Panc1 (cell line): Measurements from ENCODE around the gene CFAP126. TPM values are rescaled to one million over a fixed set of nuclear protein-coding genes. Genes with fewer than 3 reads are reported as not detected.

Experiments
- ATAC-seq: fragments of 200-7000 bp; cut with Tn5 transposase; 2 replicates; pipeline ENCODE4 v1.9.1; 2020; ENCODE audit warnings: mild to moderate bottlenecking, moderate library complexity
- BruUV-seq: library from RNA; stranded (reverse); fragments of 400-500 nt; replicated peaks from 2 replicates; lab custom pipeline; 2021; lab: Mats Ljungman, UMichigan
- CTCF ChIA-PET: fragments of 300-600 bp; sonication (Branson Sonifier 250); formaldehyde crosslinking; loops from one replicate; lab custom pipeline; 2022; ENCODE audit warnings: antibody characterized with exemption; lab: Charles Lee
- POLR2A ChIA-PET: fragments of 300-600 bp; sonication (Branson Sonifier 250); formaldehyde crosslinking; loops from one replicate; lab custom pipeline; 2022; ENCODE audit warnings: antibody characterized with exemption; lab: Charles Lee
- DNase-seq: peaks from one replicate; pipeline ENCODE4 v3.0.0-alpha.2; 2010; ENCODE audit warnings: low read depth, low spot score
- H3K27ac ChIP-seq: 2 replicates; pipeline ENCODE4 v1.5.1; 2011; ENCODE audit warnings: mild to moderate bottlenecking, low read length, inconsistent platforms
- H3K27me3 ChIP-seq: fragments of 200-500 bp; sonication (Bioruptor generic); 2 replicates; pipeline ENCODE4 v1.6.0; 2014; ENCODE audit warnings: low read length, inconsistent platforms; ENCODE audit not compliant: control insufficient read depth, insufficient read depth
- H3K36me3 ChIP-seq: fragments of 200-500 bp; sonication (Bioruptor generic); 2 replicates; pipeline ENCODE4 v1.5.1; 2014; ENCODE audit warnings: inconsistent platforms, mild to moderate bottlenecking, low read length, moderate library complexity; ENCODE audit not compliant: control insufficient read depth, insufficient read depth
- H3K4me1 ChIP-seq: 2 replicates; pipeline ENCODE4 v1.5.1; 2011; ENCODE audit warnings: inconsistent platforms, mild to moderate bottlenecking, low read length, moderate library complexity; ENCODE audit not compliant: control insufficient read depth, insufficient read depth
- H3K4me3 ChIP-seq, 2 experiments: 2 replicates each; pipeline ENCODE4 v1.5.1; 2011 to 2012; ENCODE audit warnings: low read depth in 2 of 2, low read length in 2 of 2, mild to moderate bottlenecking in 2 of 2, inconsistent platforms in 1 of 2, moderate library complexity in 1 of 2
- H3K9me3 ChIP-seq: fragments of 200-500 bp; sonication (Bioruptor generic); 2 replicates; pipeline ENCODE4 v1.5.1; 2014; ENCODE audit warnings: low read depth, mild to moderate bottlenecking, inconsistent platforms, low read length, moderate library complexity; ENCODE audit not compliant: control insufficient read depth, insufficient read depth
- CTCF ChIP-seq: fragments of 450-650 bp; IDR thresholded peaks from 2 replicates; pipeline ENCODE4 v1.5.1; 2017; ENCODE audit warnings: mild to moderate bottlenecking
- POLR2AphosphoS5 ChIP-seq: IDR thresholded peaks from 2 replicates; pipeline ENCODE4 v1.6.1; 2012; ENCODE audit warnings: mild to moderate bottlenecking, low read depth, low read length, moderate library complexity
- REST ChIP-seq, 2 experiments: IDR thresholded peaks; 2 replicates each; pipeline ENCODE4 v1.6.1; 2011 to 2012; ENCODE audit warnings: low read depth in 2 of 2, control low read depth in 1 of 2, low read length in 1 of 2, mild to moderate bottlenecking in 1 of 2, moderate library complexity in 1 of 2; ENCODE audit not compliant: insufficient read depth in 1 of 2
- SIN3A ChIP-seq: IDR thresholded peaks from 2 replicates; pipeline ENCODE4 v1.6.1; 2012; ENCODE audit warnings: low read depth, mild to moderate bottlenecking, low read length, moderate library complexity, borderline replicate concordance; ENCODE audit not compliant: insufficient read depth
- TCF7L2 ChIP-seq: IDR thresholded peaks from 2 replicates; pipeline ENCODE4 v1.6.1; 2011; ENCODE audit warnings: mild to moderate bottlenecking, low read depth, low read length, inconsistent platforms
- in situ Hi-C: cut with HindIII; loops from 2 replicates; pipeline ENCODE4 v1.10.0; 2016; ENCODE audit warnings: low sequenced_read_pairs, low pct_unique_long_range_greater_than_20kb
- intact Hi-C: fragments of 100-400 bp; cut with micrococcal nuclease; formaldehyde crosslinking; loops from one replicate; pipeline ENCODE4 v1.10.0; 2022; ENCODE audit not compliant: unreplicated experiment
- total RNA-seq: library from RNA; stranded (reverse); gene quantifications from one replicate; pipeline ENCODE4 v1.2.1, GENCODE V29; 2021; ENCODE audit not compliant: unreplicated experiment

CFAP126 gene
- total RNA-seq, 1 experiment from 2014 or later: not detected

- intact Hi-C loops (no loop called here), in situ Hi-C loops (no loop called here)
- BruUV-seq: no TSS peak
These were observed 16.2 kb downstream of the CFAP126 start for GRCh38 chr1:161351482-161351881.

GRCh38 chr1:161350671-161351070 is 17.0 kb downstream of the CFAP126 start:
- BruUV-seq: TSS peak; percentile 44
- ChIA-PET POLR2A (no interaction called here), CTCF (no interaction called here)
- no peak for TF ChIP-seq REST (IDR thresholded peaks at IDR 0.05; ENCODE audit: insufficient read depth in 1 of 2, low read depth in 2 of 2, low read length in 1 of 2)
- TF ChIP-seq CTCF: no peak
- no peak for TF ChIP-seq TCF7L2
- TF ChIP-seq POLR2AphosphoS5: no peak
- no peak for TF ChIP-seq SIN3A
- ATAC-seq (no peak), DNase-seq (no peak)
- no peak overlapping the region for H3K4me3 ChIP-seq
- H3K27me3 ChIP-seq: no peaks in the 10 kb centered on the region
- peaks cover 3% of the 10 kb centered on the region; the same call in 1 of the 2 replicates for H3K36me3 ChIP-seq
- H3K27ac ChIP-seq: no peak overlapping the region
- H3K9me3 ChIP-seq: no peaks in the 10 kb centered on the region
- in situ Hi-C loops (no loop called here), intact Hi-C loops (no loop called here)
- H3K4me1 ChIP-seq: no peaks in the 10 kb centered on the region

More at GRCh38 chr1:161351482-161351881, 16.2 kb downstream of the CFAP126 start:
- no peak overlapping the region for H3K4me3 ChIP-seq
- ChIA-PET CTCF (interaction anchor here (1.0 kb wide), 1 partner anchor 30 kb away, joined by 4 read pairs; no protein-coding TSS in a partner anchor), POLR2A (interaction anchor here (0.6 kb wide), 1 partner anchor 27 kb away, joined by 3 read pairs; no protein-coding TSS in a partner anchor)
- H3K27me3 ChIP-seq: no peaks in the 10 kb centered on the region
- ATAC-seq (no peak), DNase-seq (no peak)
- no peak overlapping the region for H3K27ac ChIP-seq
- TF ChIP-seq POLR2AphosphoS5: no peak
- H3K9me3 ChIP-seq: no peaks in the 10 kb centered on the region
- peaks cover 3% of the 10 kb centered on the region; the same call in 1 of the 2 replicates for H3K36me3 ChIP-seq
- no peaks in the 10 kb centered on the region for H3K4me1 ChIP-seq

- BruUV-seq: no TSS peak
- no peaks in the 10 kb centered on the region for H3K27me3 ChIP-seq
- ATAC-seq: no peak
- in situ Hi-C loops: no loop called here
- no peak for TF ChIP-seq SIN3A
- no peaks in the 10 kb centered on the region for H3K9me3 ChIP-seq
- DNase-seq: no peak
- CTCF ChIA-PET: no interaction called here
- no peak overlapping the region for H3K4me3 ChIP-seq
- intact Hi-C loops: no loop called here
- H3K4me1 ChIP-seq: no peaks in the 10 kb centered on the region
- H3K36me3 ChIP-seq: peaks cover 8% of the 10 kb centered on the region; the same call in 1 of the 2 replicates
- no peak overlapping the region for H3K27ac ChIP-seq
- POLR2A ChIA-PET: no interaction called here
These were observed 24.9 kb downstream of the CFAP126 start for GRCh38 chr1:161342821-161343220.
